Memory B cell (primary cell): ENCODE data around the gene MICAL3.

Experiments used
- ATAC-seq: fragments of 150-1000 bp; cut with Tn5 transposase; 2 replicates; pipeline ENCODE4 v1.10.0; 2021; ENCODE audit warnings: low read depth, mild to moderate bottlenecking, moderate library complexity
- DNase-seq, 2 donors: peaks; one replicate each; pipeline ENCODE4 v3.0.0; 2022; ENCODE audit warnings: low spot score in 2 of 2
- H3K27ac Mint-ChIP-seq: one replicate; pipeline ENCODE4 v1.8.0; 2022; ENCODE audit warnings: mild to moderate bottlenecking, moderate library complexity, mixed read lengths
- H3K27me3 Mint-ChIP-seq: one replicate; pipeline ENCODE4 v1.8.0; 2022; ENCODE audit warnings: mixed read lengths
- H3K36me3 Mint-ChIP-seq: one replicate; pipeline ENCODE4 v1.8.0; 2022; ENCODE audit warnings: mild to moderate bottlenecking, mixed read lengths
- H3K4me1 Mint-ChIP-seq: one replicate; pipeline ENCODE4 v1.8.0; 2022; ENCODE audit warnings: mixed read lengths
- H3K4me3 Mint-ChIP-seq: one replicate; pipeline ENCODE4 v1.8.0; 2022; ENCODE audit warnings: mild to moderate bottlenecking, moderate library complexity, mixed read lengths
- H3K9me3 Mint-ChIP-seq: one replicate; pipeline ENCODE4 v1.8.0; 2022; ENCODE audit warnings: mixed read lengths

Gene MICAL3

GRCh38 chr22:17739196-17739975 lies 285.0 kb downstream of the MICAL3 start:
- peak overlapping the region; percentile 91 for H3K27ac Mint-ChIP-seq
- ATAC-seq: no peak
- H3K9me3 Mint-ChIP-seq: no peaks in the 10 kb centered on the region
- no peaks in the 10 kb centered on the region for H3K27me3 Mint-ChIP-seq
- H3K4me1 Mint-ChIP-seq: peaks cover 3% of the 10 kb centered on the region
- no peak overlapping the region for H3K4me3 Mint-ChIP-seq
- no peak for DNase-seq
- H3K36me3 Mint-ChIP-seq: peaks cover 5% of the 10 kb centered on the region

GRCh38 chr22:17738386-17739128 lies 285.8 kb downstream of the MICAL3 start:
- DNase-seq (no peak), ATAC-seq (no peak)
- Mint-ChIP-seq H3K36me3 (peaks cover 8% of the 10 kb centered on the region), H3K4me3 (no peak overlapping the region), H3K4me1 (peaks cover 3% of the 10 kb centered on the region), H3K27ac (no peak overlapping the region), H3K27me3 (no peaks in the 10 kb centered on the region), H3K9me3 (no peaks in the 10 kb centered on the region)
